ENCODE data around the gene SLC25A47.
A peak's percentile ranks its signal among the peaks of the same experiment; 100 is the strongest.
"Not testable (repeated sequence)": the region's sequence is repeated elsewhere in the genome, so short reads cannot be mapped to it uniquely, and the experiment has no call there.

Gene SLC25A47

GRCh38 chr14:100306998-100307765 lies 16.0 kb upstream of the SLC25A47 start:
- DNase-seq (ENCODE audit: low read depth): no peak
- H3K4me3 ChIP-seq (ENCODE audit: low read depth, low read length): peak overlapping the region; percentile 79
- TF ChIP-seq CTCF (conservative IDR thresholded peaks at IDR 0.05; ENCODE audit: low read depth, low read length): no peak

- TF ChIP-seq CTCF (conservative IDR thresholded peaks at IDR 0.05; ENCODE audit: low read depth, low read length): no peak
- H3K4me3 ChIP-seq (ENCODE audit: low read depth, low read length): peak overlapping the region; percentile 79
- DNase-seq (ENCODE audit: low read depth): no peak
These were observed 15.2 kb upstream of the SLC25A47 start for GRCh38 chr14:100307766-100308426.

- H3K4me3 ChIP-seq (ENCODE audit: low read depth, low read length); DNase-seq (ENCODE audit: low read depth): not testable (repeated sequence)
These were observed 14.7 kb upstream of the SLC25A47 start for GRCh38 chr14:100308427-100308792.

- H3K4me3 ChIP-seq (ENCODE audit: low read depth, low read length): no peak overlapping the region
- peak; percentile 14 for TF ChIP-seq CTCF (conservative IDR thresholded peaks at IDR 0.05; ENCODE audit: low read depth, low read length)
- DNase-seq (ENCODE audit: low read depth): no peak
These were observed 14.0 kb upstream of the SLC25A47 start for GRCh38 chr14:100309028-100309737.

GRCh38 chr14:100312110-100312876 lies 10.8 kb upstream of the SLC25A47 start:
- H3K4me3 ChIP-seq (ENCODE audit: low read depth, low read length); DNase-seq (ENCODE audit: low read depth): not testable (repeated sequence)

GRCh38 chr14:100312877-100313400 lies 10.2 kb upstream of the SLC25A47 start:
- no peak for TF ChIP-seq CTCF (conservative IDR thresholded peaks at IDR 0.05; ENCODE audit: low read depth, low read length)
- DNase-seq (ENCODE audit: low read depth): no peak
- H3K4me3 ChIP-seq (ENCODE audit: low read depth, low read length): no peak overlapping the region

GRCh38 chr14:100313464-100314230 lies 9.5 kb upstream of the SLC25A47 start:
- DNase-seq (ENCODE audit: low read depth): no peak
- no peak for TF ChIP-seq CTCF (conservative IDR thresholded peaks at IDR 0.05; ENCODE audit: low read depth, low read length)
- H3K4me3 ChIP-seq (ENCODE audit: low read depth, low read length): no peak overlapping the region

All from choroid plexus epithelial cell (primary cell).